Activated T-helper 2 cell treated with anti-CD3 and anti-CD28 coated beads, Interferon-gamma antibody, Interleukin-2, Interleukin-4, amounts not matched to agents 10 μg/mL and 5 μg/mL and 100 μg/mL, durations not matched to agents 14 hours and 24 hours and 36 hours (primary cell): ENCODE results near the gene SPEM2. TPM values are rescaled to one million over a fixed set of nuclear protein-coding genes. Genes with fewer than 3 reads are reported as not detected.

Experiments
- DNase-seq: peaks from one replicate; pipeline ENCODE4 v3.0.0; 2021; ENCODE audit warnings: low spot score
- H3K27ac Mint-ChIP-seq: one replicate; pipeline ENCODE4 v1.8.0; 2021; ENCODE audit warnings: mixed read lengths
- H3K27me3 Mint-ChIP-seq: one replicate; pipeline ENCODE4 v1.8.0; 2021; ENCODE audit warnings: low read depth, mixed read lengths
- H3K36me3 Mint-ChIP-seq: one replicate; pipeline ENCODE4 v1.8.0; 2021; ENCODE audit warnings: low read depth, mixed read lengths
- H3K4me1 Mint-ChIP-seq: one replicate; pipeline ENCODE4 v1.8.0; 2021; ENCODE audit warnings: low read depth, mixed read lengths
- H3K4me3 Mint-ChIP-seq: one replicate; pipeline ENCODE4 v1.8.0; 2021; ENCODE audit warnings: low read depth, mild to moderate bottlenecking, moderate library complexity, mixed read lengths
- H3K9me3 Mint-ChIP-seq: one replicate; pipeline ENCODE4 v1.8.0; 2021; ENCODE audit warnings: mixed read lengths
- intact Hi-C: fragments of 100-400 bp; cut with micrococcal nuclease; formaldehyde crosslinking; loops from one replicate; pipeline ENCODE4 v1.15.1; 2023
- total RNA-seq: library from RNA; stranded (reverse); gene quantifications from 2 replicates; pipeline ENCODE4 v1.2.3, GENCODE V29; 2022

SPEM2 gene
- total RNA-seq: not detected in 2 replicates

DNA sequence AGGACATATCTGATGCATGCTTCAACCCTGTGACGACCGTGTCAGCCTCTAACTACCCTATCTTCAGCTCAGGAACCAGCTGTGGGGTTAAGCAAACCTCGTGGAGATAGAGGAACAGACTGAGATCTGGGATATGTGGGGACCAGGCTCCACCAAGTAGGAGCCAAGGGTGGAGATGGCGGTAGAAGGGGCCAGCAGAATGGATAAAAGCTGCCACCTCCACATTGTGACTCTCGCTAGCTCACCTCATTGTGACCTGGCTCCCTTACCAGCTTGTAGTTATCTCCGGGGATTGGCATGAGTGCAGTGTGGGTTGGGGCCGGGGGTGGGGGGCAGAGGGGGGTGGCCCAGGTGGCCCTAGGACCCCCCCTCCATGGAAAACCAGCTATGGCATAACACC is at the start of gene SPEM2:
Gene SPEM2, plus strand, starts transcription at position 301 of the 400 bp plus-strand sequence. Its CDS starts 73 bp downstream, at position 374.
- H3K4me3 Mint-ChIP-seq: no peak within 1 kb of the TSS
- no peaks in the 10 kb centered on the region for H3K9me3 Mint-ChIP-seq
- no peaks in the 10 kb centered on the region for H3K36me3 Mint-ChIP-seq
- H3K27ac Mint-ChIP-seq: no peak within 1 kb of the TSS
- intact Hi-C loops: no loop called here
- H3K27me3 Mint-ChIP-seq: no peaks in the 10 kb centered on the region
- no peak for DNase-seq
- no peaks in the 10 kb centered on the region for H3K4me1 Mint-ChIP-seq

DNA sequence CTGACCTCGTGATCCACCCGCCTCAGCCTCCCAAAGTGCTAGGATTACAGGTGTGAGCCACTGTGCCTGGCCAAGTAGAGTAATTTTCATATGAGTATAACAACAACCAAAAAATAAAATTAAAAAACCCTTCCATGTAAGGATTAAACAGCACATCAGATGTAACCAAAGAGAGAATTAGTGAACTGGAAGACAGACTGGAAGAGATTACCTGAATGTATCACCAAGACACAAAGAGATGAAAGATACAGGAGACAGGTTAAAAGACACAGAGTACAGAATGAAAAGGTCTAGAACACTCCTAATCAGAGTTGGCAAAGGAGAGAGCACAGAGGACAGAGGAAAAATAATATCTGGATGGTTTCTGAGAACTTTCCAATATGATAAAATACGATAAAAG is 46.3 kb upstream of the SPEM2 start:
- Mint-ChIP-seq H3K4me3 (no peak overlapping the region), H3K4me1 (no peaks in the 10 kb centered on the region), H3K27ac (no peak overlapping the region), H3K36me3 (peaks cover 5% of the 10 kb centered on the region), H3K9me3 (peaks cover 6% of the 10 kb centered on the region), H3K27me3 (peaks cover 39% of the 10 kb centered on the region)
- DNase-seq: no peak
- intact Hi-C loops: no loop called here

DNA sequence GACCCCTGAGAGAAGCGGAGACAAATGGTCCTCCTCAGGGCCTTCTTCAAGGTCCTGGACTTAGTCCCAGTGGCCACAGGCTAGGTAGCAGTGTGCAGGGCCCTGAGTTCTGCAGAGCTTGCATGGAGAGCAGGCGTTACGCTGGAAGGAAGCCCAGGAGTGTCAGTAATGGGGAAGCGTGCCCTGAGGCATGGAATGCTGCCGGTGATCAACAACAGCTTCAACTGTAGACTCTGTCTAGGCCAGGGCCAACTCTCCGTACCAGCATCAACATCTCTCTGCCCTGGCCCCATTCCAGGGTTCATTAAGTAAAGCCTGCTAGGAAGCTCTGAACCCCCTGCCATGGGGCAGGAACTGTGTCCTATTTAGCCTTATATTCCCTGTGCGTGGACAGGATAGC is 45.1 kb upstream of the SPEM2 start:
- Mint-ChIP-seq H3K4me3 (no peak overlapping the region), H3K36me3 (peaks cover 5% of the 10 kb centered on the region), H3K27me3 (peaks cover 39% of the 10 kb centered on the region), H3K4me1 (peaks cover 4% of the 10 kb centered on the region), H3K27ac (no peak overlapping the region), H3K9me3 (peaks cover 6% of the 10 kb centered on the region)
- no peak for DNase-seq
- intact Hi-C loops: no loop called here

DNA sequence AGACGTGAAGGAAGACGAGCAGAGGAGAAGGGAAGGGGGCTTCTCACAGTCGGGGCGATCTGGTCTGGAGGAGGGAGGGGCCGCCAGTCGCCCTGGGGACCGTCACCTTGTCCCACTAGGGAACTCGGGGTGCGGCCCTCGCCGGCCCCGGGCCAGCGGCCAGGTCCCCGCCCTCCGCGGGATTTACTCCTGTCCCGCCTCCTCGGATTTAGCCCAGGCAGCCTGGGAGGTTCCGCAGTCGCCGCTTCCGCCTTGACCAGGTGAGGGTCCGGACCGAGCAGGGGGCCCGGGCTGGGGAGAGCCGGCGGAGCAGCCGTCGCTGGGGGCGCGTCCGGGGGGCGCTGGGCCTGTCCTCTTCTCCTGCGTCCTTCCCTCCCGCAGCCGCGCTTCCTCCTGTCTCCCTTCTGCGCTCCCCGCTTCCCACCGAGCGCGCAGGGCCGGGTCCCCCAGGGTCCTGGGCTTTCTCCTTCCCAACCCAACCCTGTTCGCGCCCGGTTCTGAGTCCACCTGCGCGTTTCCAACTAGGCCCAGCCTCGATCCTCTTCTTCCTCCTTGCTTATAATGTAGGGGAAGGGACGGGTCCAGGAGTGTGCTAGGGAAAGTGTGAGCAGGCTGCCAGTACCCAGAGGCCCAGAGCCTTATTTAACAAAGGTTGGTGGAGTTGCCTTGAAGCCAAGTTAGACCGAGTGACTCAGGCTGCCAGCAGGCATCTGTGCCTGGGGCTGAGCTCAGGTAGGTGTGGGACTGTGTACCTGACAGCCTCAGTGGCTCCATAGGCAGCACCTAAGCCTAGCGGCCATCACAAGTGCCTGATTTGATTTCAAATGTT is 44.3 kb upstream of the SPEM2 start, which contains the start of gene TNK1:
Gene TNK1, plus strand, starts transcription at position 235 of the 829 bp plus-strand sequence. CDS start 1,838 bp downstream, outside the sequence.
- intact Hi-C loops: no loop called here
- Mint-ChIP-seq H3K4me3 (no peak within 1 kb of the TSS), H3K27ac (no peak within 1 kb of the TSS), H3K9me3 (peaks cover 6% of the 10 kb centered on the region), H3K4me1 (peaks cover 4% of the 10 kb centered on the region), H3K36me3 (peaks cover 5% of the 10 kb centered on the region), H3K27me3 (peaks cover 39% of the 10 kb centered on the region)
- no peak for DNase-seq

DNA sequence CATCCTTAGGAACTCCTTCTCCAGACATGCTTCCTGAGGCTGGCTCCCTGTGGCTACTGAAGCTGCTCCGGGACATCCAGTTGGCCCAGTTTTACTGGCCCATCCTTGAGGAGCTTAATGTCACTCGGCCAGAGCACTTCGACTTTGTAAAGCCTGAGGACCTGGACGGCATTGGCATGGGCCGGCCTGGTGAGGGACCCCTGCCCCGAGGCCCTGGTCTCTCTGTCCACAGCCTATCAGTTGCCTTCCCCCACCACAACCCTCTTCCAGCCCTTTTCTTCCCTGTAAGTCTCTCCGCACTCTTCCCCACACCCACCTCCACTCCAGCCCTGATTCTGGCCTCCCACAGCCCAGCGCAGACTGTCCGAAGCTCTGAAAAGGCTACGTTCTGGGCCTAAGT is 42.5 kb upstream of the SPEM2 start:
- Mint-ChIP-seq H3K27ac (no peak overlapping the region), H3K4me3 (no peak overlapping the region), H3K27me3 (peaks cover 33% of the 10 kb centered on the region), H3K9me3 (peaks cover 6% of the 10 kb centered on the region), H3K36me3 (peaks cover 8% of the 10 kb centered on the region), H3K4me1 (peaks cover 4% of the 10 kb centered on the region)
- no peak for DNase-seq
- intact Hi-C loops: no loop called here

DNA sequence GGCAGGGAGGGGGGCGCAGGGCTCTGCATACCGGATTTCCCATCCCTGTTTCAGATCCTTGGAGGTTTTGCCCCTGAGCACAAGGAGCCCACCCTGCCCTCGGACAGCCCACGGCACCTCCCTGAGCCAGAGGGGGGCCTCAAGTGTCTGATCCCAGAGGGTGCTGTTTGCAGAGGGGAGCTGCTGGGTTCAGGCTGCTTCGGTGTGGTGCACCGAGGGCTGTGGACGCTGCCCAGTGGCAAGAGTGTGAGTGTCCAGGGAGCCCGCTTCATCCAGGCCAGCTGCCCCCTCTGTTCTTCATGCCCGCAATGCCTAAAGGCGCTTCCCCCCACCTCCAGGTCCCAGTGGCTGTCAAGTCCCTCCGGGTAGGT is 42.1 kb upstream of the SPEM2 start:
- Mint-ChIP-seq H3K9me3 (peaks cover 6% of the 10 kb centered on the region), H3K27me3 (peaks cover 33% of the 10 kb centered on the region), H3K4me1 (peaks cover 4% of the 10 kb centered on the region), H3K4me3 (peak overlapping the region; percentile 53), H3K36me3 (peaks cover 8% of the 10 kb centered on the region), H3K27ac (no peak overlapping the region)
- DNase-seq: no peak
- intact Hi-C loops: no loop called here

DNA sequence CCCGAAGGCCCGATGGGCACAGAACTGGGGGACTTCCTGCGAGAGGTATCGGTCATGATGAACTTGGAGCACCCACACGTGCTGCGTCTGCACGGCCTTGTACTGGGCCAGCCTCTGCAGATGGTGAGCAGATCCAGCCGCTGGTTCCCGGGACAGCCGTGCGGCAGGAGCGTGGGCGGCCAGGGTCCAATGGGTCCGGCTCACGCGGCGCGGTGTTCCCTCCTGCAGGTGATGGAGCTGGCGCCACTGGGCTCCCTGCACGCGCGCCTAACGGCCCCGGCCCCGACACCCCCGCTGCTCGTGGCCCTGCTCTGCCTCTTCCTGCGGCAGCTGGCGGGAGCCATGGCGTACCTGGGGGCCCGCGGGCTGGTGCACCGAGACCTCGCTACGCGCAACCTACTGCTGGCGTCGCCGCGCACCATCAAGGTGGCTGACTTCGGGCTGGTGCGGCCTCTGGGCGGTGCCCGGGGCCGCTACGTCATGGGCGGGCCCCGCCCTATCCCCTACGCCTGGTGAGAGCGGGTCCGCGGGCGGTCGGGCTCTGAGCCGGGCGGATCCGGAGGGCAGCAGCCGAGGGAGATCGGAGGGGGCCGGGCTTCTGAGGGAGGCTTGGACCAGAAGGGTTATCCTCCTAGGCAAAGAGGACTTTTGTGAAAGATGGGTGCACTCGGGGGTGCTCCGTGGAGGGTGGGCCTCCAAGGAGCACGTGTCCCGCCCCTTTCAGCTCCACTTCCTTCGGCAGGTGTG is 41.5 kb upstream of the SPEM2 start:
- H3K27ac Mint-ChIP-seq: no peak overlapping the region
- peaks cover 8% of the 10 kb centered on the region for H3K36me3 Mint-ChIP-seq
- intact Hi-C loops: no loop called here

DNA sequence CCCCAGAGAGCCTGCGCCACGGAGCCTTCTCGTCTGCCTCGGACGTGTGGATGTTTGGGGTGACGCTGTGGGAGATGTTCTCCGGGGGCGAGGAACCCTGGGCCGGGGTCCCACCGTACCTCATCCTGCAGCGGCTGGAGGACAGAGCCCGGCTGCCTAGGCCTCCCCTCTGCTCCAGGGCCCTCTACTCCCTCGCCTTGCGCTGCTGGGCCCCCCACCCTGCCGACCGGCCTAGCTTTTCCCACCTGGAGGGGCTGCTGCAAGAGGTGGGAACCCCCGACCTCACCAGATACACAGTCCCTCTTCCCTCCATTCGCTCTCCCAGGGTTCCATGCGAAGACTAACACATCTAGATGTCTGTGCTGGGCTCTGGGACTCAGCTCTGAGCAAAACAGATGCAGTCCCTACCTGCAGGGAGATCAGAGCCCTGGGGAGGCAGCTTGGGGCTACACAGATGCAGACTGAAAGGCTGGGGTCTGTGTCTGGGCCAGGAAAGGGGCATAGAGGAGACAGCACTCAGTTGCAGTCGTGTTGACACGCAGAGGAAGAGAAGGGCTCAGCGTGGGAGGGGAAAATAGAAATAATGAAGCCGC is 40.8 kb upstream of the SPEM2 start:
- intact Hi-C loops: no loop called here
- Mint-ChIP-seq H3K36me3 (peaks cover 4% of the 10 kb centered on the region), H3K27ac (peak overlapping the region; percentile 34), H3K27me3 (peaks cover 27% of the 10 kb centered on the region), H3K4me1 (peaks cover 4% of the 10 kb centered on the region), H3K4me3 (peak overlapping the region; percentile 66), H3K9me3 (no peaks in the 10 kb centered on the region)
- DNase-seq: no peak

More for the DNA sequence above, 41.5 kb upstream of the SPEM2 start:
- Mint-ChIP-seq H3K4me1 (peaks cover 4% of the 10 kb centered on the region), H3K4me3 (peak overlapping the region; percentile 66), H3K27me3 (peaks cover 33% of the 10 kb centered on the region), H3K9me3 (peaks cover 6% of the 10 kb centered on the region)
- peak; percentile 74 for DNase-seq

DNA sequence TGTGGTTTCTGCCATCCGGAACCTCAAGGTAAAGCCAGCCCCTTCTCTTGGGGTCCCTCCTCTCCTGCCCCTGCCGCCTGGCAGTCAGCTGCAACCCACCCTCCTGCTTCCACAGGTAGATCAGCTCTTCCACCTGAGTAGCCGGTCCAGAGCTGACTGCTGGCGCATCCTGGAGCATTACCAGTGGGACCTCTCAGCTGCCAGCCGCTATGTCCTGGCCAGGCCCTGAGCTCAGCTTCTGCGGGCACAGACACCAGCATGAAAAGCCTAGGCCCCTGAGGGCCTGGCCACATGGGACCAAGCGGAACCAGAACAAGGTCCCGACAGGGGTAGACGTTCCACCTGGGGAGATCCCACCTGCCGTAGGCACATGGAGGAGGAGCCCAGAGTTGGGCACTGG is 36.6 kb upstream of the SPEM2 start:
- H3K4me1 Mint-ChIP-seq: peaks cover 14% of the 10 kb centered on the region
- no peaks in the 10 kb centered on the region for H3K9me3 Mint-ChIP-seq
- intact Hi-C loops: no loop called here
- H3K27ac Mint-ChIP-seq: no peak overlapping the region
- peaks cover 29% of the 10 kb centered on the region for H3K36me3 Mint-ChIP-seq
- no peaks in the 10 kb centered on the region for H3K27me3 Mint-ChIP-seq
- DNase-seq: no peak
- H3K4me3 Mint-ChIP-seq: no peak overlapping the region

DNA sequence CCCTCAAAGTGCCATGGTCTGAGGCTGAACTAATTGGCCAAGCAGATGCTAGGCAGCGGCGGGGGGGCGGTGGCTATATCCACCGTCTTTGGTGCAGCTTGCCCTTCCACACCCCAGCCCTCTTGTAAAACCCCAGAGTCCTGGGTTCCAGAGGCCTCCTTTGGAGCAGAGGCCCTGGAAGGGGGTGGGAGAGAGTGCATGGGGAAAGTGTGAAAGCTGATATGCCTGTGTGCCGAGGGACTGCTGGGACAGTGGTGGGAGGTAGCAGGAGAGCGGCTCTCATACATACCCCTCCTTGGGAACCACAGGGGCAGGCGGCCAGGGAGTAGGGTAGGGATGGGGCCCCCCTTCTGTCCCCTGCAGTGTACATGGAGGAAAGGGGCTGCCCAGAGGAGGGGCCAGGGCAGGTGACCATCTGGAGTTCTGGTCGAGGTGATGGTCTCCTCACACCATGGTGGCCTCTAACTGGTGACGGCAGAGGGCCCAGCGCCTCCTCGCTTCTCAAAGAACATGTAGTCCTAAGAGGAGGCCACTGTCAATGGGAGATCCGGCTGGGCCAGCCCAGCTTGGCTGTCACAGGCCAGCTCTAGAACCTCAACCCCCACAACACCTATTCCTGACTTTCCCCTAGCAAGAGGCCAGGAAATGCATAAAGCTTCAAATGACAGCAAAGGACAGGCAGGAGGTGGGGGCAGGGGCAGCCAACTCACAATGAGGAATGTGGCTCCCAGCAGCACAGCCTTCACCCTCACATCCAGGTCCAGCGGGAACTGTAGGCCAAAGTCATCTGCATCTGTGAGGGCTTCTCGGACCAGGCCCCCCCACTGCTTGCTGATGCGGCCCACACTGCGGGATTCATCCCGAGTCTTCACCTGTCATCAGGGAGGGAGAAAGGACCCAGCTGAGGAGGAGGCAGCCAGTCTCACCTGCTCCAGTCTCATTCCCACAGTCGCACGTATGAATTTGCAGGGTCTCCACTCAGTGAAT is 35.2 kb upstream of the SPEM2 start:
- Mint-ChIP-seq H3K4me3 (no peak overlapping the region), H3K36me3 (peaks cover 29% of the 10 kb centered on the region), H3K4me1 (peaks cover 15% of the 10 kb centered on the region), H3K9me3 (no peaks in the 10 kb centered on the region), H3K27me3 (no peaks in the 10 kb centered on the region), H3K27ac (no peak overlapping the region)
- no peak for DNase-seq
- intact Hi-C loops: loop anchor here (5.0 kb wide), 1 partner anchor 38 kb away; the partner anchor contains the start of gene KCTD11

DNA sequence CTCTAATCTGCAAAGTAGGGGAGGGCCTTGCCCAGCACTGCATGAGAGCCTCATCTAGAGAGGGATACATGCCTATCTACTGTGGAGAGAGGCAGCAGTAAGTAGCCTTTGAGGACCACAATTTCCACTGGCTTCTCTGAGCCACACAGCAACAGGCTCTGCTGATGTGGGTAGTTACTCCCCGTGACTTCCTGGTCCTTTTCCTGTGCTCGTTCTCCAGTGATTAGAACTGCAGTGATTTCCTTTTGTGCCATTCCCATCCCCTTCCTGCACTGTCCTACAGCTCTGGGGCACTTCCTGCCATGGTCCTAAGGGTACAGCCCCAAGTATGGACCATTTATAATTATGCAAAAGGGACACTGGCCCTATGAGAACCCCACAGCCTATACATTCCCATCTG is 34.1 kb upstream of the SPEM2 start:
- Mint-ChIP-seq H3K27me3 (no peaks in the 10 kb centered on the region), H3K9me3 (no peaks in the 10 kb centered on the region), H3K4me1 (peaks cover 15% of the 10 kb centered on the region), H3K36me3 (peaks cover 29% of the 10 kb centered on the region), H3K4me3 (peak overlapping the region; percentile 17), H3K27ac (no peak overlapping the region)
- no peak for DNase-seq
- intact Hi-C loops: loop anchor here (5.0 kb wide), 1 partner anchor 39 kb away; the partner anchor contains the start of gene KCTD11
